HG02759 (cell line): ENCODE measurements around the gene THSD7A.

Experiments used
- ATAC-seq: cut with Tn5 transposase; IDR thresholded peaks from one replicate; pipeline ENCODE4 v1.9.1; 2021; ENCODE audit warnings: mild to moderate bottlenecking, moderate library complexity; ENCODE audit not compliant: unreplicated experiment

Gene THSD7A

DNA sequence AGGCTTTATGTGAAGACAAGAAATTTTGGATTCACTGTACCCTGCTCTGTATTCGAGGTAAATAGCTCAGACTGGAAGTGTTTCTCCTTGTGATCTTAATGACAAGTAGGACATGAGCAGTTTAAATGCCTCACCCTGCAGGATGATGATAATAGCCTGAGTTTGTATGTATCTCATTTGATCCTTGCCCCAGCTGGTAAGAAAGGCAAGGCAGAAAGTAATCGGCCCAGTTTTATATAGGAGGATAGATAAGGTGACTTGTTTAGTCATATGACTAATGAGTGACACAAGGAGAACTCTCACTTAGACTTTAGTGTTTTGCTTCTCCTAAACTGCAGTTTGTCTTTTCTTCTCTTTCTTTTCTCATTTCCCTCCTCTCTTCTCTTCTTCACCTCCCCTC lies 485.7 kb downstream of the THSD7A start:
- no peak for ATAC-seq

- no peak for ATAC-seq
Measured at GRCh38 chr7:11345621-11346020, 486.4 kb downstream of the THSD7A start.

GRCh38 chr7:11343818-11344413 lies 488.1 kb downstream of the THSD7A start:
- ATAC-seq, result peak; percentile 66

DNA sequence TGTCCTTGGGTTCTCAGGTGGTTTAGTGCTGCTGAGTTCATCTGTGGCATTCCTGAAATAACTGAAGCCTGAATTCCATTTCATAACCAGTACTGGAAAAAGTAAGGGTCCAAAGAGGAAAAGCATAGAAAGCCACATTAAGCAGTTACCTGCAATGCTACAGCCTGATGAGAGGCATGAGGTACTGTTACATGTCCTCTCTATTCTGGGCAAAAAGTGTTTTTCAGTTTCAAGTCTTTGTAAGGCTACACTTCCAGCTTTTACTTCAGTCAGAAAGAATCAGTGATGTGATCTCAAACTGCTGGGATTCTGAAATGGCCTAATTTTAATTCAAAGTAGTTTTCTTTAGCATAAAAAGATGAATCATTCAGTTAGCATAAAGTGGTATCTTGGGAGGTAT lies 488.9 kb downstream of the THSD7A start:
- ATAC-seq, result no peak

GRCh38 chr7:11341285-11341944 lies 490.6 kb downstream of the THSD7A start:
- ATAC-seq, result no peak

DNA sequence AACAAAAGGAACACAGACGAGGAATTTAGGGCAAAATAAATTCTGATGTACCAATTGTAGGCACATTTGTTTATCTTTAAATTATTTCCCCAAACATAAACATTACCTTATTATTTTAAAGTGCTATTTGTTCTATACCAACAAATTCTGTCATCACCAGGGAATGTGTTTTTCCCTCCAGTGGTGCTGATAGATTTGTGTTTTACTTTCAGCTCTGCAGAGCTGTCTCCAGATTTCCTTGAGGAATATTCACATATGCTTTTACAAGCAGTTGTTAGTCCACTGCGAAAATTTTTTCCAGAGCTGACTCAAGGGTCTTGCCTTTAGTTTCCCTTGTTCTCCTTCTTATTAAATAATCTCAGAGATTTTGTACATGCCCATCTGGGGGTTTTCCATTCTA lies 495.6 kb downstream of the THSD7A start:
- ATAC-seq, result no peak

DNA sequence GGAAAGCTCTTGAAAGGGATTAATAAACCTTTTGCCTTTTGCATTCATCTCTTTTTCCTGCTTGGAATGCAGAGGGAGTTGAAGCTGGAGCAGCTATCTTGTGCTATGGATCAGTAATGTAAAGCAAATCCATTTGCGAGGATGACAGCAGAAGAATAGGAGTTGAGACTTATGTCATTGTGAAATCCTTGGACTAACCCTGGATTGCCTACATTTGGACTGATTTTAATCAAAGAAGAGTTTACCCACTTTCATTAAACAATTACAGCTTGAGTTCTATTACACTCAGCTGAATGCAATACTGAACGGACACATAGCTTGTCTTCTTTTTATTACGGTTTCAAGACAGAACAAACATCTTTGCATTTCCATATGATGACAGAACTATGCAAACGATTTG lies 496.1 kb downstream of the THSD7A start:
- ATAC-seq, result no peak

- peak; percentile 30 for ATAC-seq
Measured at GRCh38 chr7:11332865-11333228, 499.2 kb downstream of the THSD7A start.

DNA sequence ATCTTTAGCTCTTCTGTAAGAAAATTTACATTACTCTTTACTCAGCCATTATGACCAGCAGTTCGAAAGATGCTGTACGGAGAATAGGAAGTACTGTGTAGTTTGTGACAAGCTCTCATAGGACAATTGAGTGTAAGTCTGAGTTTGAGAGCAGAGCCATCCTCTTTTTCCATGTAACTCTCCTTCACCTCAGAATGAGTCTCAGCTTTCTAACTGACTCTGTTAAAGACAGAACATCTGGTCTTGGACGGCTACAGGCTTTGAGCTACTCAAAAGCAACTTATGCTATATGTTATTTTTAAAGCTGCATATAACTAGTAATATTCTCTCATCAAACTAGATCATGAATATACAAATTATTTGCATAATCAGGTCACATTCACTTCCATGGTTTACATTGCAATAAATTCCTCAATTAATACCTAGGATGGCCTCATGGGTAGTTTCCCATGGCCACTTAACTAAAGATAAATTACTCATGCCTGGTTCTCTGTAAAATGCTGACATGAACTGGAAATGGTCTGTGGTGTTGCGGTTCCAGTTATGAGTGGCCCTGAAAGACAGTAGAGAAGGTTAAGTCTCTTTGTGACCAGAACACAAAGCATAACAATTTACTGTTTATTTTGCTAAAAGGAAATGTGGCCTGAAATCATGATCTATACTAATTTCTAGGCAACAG lies 499.7 kb downstream of the THSD7A start:
- peak; percentile 94 for ATAC-seq

DNA sequence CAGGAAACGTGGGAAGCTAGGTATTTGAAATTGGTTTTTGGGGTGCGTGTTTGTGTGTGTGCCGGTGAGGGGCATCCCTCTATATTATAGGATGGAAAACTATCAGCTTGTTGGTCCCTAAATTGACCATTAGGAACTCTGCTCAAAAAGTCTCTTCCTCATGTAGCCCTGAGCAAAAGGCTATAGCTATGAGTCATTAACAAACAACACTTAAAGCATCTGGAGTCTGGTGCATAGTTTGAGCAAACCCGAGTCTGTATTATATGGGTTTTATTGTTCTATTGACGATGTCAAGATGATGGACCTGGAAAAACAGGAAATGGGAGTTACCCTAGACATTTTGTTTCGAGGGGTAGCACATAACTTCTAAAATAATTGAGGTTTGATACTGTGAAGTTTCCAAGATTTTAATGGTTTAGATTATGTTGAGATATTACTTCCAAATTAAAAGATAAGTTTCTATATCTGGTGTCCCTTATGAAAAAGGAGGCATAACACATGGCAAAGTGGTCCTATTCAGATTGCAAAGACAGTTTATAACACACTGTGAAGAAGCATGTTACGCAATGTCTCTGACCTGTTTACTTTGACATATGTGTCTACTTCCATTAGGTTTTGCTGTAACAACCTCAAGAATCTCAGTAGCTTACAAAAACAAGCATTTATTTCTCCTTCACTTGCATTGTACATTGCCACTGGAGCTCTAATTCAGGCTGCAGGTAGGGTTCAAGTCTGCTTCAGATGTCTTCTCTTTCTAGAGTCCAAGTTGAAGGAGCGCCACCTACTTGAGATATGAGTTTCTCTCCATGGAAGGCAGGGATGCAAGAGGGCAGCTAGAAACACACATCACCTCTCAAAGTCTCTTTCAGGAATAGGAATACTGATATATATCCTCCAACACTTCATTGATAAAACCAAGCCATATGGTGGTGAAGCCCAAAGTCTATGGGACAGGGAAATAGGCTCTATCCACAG lies 500.6 kb downstream of the THSD7A start:
- no peak for ATAC-seq

DNA sequence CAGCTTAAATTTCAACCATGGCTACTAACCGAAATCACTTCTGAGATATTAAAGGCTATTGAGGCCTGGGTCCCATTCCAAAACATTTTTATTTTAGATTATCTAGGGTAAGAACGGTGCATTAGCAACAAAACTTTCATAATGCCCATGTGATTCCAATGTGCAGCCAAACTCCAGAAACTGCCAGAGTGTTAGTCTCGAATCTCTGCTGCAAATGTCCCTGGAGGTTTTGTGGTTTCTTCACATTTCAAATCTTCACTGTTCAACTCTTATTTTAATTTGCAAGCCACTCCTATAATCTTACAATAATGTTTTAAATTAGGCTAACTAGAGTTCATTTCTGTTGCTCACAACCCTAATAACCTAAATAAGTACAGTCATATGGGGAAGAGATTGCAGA lies 501.3 kb downstream of the THSD7A start:
- no peak for ATAC-seq

DNA sequence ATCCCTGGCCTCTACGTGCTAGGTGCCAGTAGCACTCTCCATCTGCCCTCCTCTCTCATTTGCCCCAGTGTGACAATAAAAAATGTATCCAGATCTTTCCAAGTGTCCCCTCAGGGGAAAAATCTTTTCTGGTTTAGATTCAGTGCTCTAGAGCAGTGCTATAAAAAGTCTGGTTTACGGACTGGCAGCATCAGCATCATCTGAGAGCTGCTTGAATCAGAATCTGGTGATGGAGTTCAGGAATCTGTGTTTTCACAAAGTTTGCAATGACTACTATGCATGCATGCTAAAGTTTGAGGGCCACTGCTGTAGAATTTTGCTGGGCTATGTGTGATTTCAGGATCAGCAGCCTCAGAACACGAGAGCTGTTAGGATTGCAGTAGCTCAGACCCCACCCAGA lies 501.8 kb downstream of the THSD7A start:
- ATAC-seq, result no peak

GRCh38 chr7:11329626-11330025 lies 502.4 kb downstream of the THSD7A start:
- no peak for ATAC-seq

GRCh38 chr7:11328309-11328708 lies 503.7 kb downstream of the THSD7A start:
- no peak for ATAC-seq

- ATAC-seq, result no peak
Measured at GRCh38 chr7:11327633-11328032, 504.4 kb downstream of the THSD7A start.
